HG03045 (cell line): ENCODE results near the gene RNASEH2C.
"Not testable (repeated sequence)": the region's sequence is repeated elsewhere in the genome, so short reads cannot be mapped to it uniquely, and the experiment has no call there.

Experiments used
- ATAC-seq: cut with Tn5 transposase; IDR thresholded peaks from one replicate; pipeline ENCODE4 v1.9.1; 2021; ENCODE audit warnings: mild to moderate bottlenecking, moderate library complexity; ENCODE audit not compliant: unreplicated experiment

RNASEH2C gene

DNA sequence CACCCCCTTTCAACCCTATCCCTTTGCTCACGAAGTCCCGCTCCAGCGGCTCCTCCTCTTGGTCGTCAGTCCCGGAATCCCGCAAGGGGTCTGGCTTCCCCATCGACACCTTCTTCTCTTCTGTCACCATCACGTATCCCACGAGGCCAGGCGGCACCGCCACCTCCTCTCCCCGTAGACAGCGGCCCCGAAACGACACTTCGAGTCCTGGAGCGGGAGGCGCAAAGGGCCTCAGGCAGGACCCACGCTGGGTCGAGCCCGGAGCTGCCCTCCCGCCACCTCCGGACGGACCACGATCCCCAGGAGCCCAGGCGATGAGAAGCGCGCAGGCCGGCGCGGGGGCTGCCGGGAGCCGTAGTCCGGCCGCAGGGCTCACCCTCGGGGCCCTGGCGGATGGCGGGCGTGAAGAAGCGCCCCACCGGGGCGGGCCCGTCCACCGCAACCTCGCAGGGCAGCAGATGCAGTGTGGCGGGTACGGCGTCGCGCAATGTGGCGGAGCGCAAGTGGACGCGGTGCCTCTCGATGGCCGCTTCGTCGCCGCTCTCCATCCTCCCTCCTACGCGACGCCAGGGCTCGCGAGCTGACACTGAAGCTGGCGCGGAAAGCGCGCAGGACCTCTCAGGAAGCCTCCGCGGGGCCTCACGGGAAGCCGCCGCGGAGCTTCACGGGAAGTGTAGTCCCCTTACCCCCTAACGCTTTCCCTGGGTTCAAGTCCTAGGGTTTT lies at the start of gene RNASEH2C:
Gene RNASEH2C (minus strand): TSS at position 588 of the 724 bp plus-strand sequence. CDS start 40 bp downstream, at position 548.
- ATAC-seq, result peak; percentile 73

GRCh38 chr11:65767806-65768205 lies 47.2 kb upstream of the RNASEH2C start:
- not testable (repeated sequence) for ATAC-seq

GRCh38 chr11:65767406-65767805 lies 46.8 kb upstream of the RNASEH2C start:
- ATAC-seq, result no peak

GRCh38 chr11:65766535-65766934 lies 45.9 kb upstream of the RNASEH2C start:
- ATAC-seq, result no peak

GRCh38 chr11:65764434-65764833 lies 43.8 kb upstream of the RNASEH2C start:
- ATAC-seq, result no peak

DNA sequence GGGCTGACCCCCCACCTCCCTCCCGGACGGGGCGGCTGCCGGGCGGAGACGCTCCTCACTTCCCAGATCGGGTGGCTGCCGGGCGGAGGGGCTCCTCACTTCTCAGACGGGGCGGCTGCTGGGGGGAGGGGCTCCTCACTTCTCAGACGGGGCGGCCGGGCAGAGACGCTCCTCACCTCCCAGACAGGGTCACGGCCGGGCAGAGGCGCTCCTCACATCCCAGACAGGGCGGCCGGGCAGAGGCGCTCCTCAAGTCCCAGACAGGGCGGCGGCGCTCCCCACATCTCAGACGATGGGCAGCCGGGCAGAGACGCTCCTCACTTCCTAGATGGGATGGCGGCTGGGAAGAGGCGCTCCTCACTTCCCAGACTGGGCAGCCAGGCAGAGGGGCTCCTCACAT lies 42.2 kb upstream of the RNASEH2C start:
- not testable (repeated sequence) for ATAC-seq

DNA sequence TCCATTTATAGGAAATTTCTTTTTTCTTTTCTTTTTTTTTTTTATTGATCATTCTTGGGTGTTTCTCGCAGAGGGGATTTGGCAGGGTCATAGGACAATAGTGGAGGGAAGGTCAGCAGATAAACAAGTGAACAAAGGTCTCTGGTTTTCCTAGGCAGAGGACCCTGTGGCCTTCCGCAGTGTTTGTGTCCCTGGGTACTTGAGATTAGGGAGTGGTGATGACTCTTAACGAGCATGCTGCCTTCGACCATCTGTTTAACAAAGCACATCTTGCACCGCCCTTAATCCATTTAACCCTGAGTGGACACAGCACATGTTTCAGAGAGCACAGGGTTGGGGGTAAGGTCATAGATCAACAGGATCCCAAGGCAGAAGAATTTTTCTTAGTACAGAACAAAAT lies 41.6 kb upstream of the RNASEH2C start:
- not testable (repeated sequence) for ATAC-seq

DNA sequence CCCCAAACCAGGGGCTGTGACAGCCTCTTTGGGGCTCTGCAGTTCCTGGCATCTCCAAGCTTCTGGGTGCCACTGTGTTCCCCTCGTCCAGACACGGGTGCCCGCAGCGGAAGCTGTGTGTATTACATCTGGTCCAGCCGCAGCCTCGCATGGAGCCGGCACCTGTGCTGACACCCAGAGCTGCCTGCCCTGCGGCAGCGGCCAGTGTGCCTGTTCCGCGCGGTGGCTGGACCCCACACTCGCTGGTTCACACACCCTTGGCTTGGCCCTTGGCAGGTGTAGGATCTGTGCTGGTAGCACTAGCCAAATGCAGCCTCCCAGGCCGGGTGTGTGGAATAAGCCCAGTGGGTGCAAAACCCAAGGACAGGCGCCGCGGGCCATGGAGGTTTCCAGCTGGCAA lies 24.5 kb upstream of the RNASEH2C start:
- no peak for ATAC-seq

GRCh38 chr11:65744699-65745042 lies 24.1 kb upstream of the RNASEH2C start:
- no peak for ATAC-seq

DNA sequence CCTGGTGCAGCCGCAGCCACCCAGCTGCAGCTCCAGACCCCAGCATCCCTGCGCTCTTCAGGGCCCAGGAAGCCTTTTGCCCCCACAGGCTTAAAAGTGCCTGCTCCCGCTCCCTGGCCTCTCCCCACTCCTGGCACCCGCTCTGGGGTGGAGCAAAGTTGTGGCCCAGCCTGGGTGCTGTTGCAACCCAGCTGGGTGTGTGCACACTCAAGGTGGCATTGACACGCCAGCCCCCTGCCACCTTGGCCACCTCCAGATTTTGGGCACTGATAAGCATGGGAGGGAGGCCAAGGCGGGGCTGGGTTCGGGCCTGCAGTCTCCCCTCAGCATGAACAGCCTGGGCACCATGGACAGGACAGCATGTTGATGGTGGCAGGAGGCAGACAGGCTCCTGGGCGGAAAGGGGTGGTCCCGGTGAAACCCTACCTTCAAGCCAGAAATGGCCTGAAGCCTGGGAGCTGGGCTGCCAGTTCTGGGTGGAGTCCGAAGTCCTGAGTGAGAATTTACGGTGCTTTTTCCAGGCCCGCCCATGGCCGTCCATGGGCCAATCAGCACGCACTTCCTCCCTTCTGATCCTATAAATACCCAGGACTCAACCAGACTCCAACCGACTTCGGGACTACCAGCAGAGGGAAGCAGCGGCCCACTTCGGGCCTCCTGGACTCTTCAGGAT lies 23.6 kb upstream of the RNASEH2C start:
- ATAC-seq, result no peak

DNA sequence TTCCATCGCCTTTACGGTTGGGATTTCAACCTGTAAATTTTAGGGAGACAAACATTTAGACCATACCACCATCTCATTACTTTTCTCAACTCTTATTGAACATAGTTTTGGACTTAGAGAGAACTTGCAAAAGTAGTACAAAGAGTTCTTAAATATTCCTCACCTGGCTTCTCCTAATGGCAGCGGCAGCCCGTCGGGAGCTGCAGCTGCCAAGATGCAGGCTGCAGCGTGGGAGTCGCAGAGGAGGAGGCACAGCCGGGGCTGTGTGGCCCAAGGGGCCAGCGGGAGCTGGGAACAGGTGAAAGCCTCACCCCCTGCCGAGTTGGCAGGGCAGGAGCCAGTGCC lies 23.1 kb upstream of the RNASEH2C start:
- no peak for ATAC-seq

GRCh38 chr11:65742353-65742752 lies 21.8 kb upstream of the RNASEH2C start:
- ATAC-seq, result no peak

GRCh38 chr11:65741185-65741584 lies 20.6 kb upstream of the RNASEH2C start:
- no peak for ATAC-seq

DNA sequence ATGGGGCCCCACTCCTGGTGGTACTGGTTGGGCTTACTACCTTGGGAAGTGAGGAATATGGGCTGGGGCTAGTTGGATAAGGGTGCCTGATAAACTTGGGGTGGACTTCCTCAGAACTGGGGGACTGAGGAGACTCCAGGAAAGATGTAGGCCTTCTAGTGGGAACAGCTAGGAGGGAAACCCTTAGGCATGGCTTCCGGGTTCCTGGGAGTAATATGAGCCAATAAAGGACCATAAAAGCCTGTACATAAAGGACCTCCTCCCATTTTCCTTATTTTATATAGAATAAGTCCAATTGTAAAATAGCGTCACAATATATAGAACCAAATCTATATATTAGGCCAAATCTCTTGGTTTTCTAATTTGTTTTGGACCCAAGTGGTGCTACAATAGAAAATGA lies 18.4 kb upstream of the RNASEH2C start:
- ATAC-seq, result no peak

GRCh38 chr11:65736810-65737209 lies 16.2 kb upstream of the RNASEH2C start:
- ATAC-seq, result no peak

DNA sequence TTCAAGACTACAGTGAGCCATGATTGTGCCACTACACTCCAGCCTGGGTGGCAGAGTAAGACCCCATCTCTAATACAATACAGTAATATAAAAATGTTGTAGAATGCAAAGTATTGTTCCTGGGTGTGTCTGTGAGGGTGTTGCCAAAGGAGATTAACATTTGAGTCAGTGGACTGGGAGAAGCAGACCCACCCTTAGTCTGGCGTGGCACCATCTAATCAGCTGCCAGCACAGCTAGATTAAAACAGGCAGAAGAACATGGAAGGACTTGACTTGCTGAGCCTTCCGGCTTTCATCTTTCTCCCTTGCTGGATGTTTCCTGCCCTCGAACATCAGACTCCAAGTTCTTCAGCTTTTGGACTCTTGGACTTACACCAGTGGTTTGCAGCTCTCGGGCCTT lies 14.5 kb upstream of the RNASEH2C start:
- ATAC-seq, result not testable (repeated sequence)

DNA sequence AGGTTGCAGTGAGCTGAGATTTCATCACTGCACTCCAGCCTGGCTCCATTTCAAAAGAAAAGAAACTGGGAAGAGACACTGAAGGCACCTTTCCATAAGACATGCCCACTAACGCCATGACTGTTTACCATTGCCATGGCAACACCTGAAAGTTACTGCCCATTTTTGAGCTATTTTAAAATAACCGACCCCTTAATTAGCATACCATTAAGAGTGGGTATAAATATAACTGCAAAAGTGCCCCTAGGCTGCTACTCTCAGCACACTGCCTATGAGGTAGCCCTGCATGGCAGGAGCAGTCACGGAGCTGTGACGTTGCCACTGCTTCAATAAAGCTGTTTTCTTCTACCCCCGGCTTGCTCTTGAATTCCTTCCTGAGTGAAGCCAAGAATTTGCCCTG lies 9.9 kb upstream of the RNASEH2C start:
- no peak for ATAC-seq

- ATAC-seq, result no peak
Measured at GRCh38 chr11:65727865-65728264, 7.3 kb upstream of the RNASEH2C start.

GRCh38 chr11:65726660-65727059 lies 6.1 kb upstream of the RNASEH2C start:
- ATAC-seq, result no peak

- no peak for ATAC-seq
Measured at GRCh38 chr11:65722261-65722660, 1.7 kb upstream of the RNASEH2C start.

DNA sequence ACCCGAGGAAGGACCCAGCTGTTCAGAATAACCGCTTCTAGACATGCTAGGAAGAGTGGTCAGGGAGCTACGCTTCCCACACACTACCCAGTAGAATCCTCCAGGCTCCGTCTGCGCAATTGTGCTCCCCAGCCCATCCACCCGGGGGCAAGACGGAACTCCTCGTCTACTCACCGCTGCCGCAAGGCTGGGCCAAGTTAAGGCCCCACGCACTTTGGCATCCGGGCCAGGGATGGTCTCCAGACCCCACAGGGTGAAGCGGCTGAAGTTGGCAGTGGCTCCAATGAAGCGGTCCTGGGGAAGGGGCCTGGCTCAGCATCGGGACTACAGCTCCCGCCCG lies 757 bp downstream of the RNASEH2C start:
- ATAC-seq, result peak; percentile 7

GRCh38 chr11:65718964-65719492 lies 1.6 kb downstream of the RNASEH2C start:
- no peak for ATAC-seq

GRCh38 chr11:65718531-65718930 lies 2.1 kb downstream of the RNASEH2C start:
- ATAC-seq, result no peak
